ENCODE data around the gene TM9SF1.
A peak's percentile ranks its signal among the peaks of the same experiment; 100 is the strongest.

Gene TM9SF1

GRCh38 chr14:24232121-24232644 is 36.9 kb upstream of the TM9SF1 start, which contains the start of gene NEDD8:
TSS of gene NEDD8 (minus strand) at chr14:24232367. CDS start at chr14:24232267, 100 bp downstream.
- Histone ChIP-seq H3K9me2 (ENCODE audit: low read depth, low read length) (no peaks in the 10 kb centered on the region), H2AFZ (ENCODE audit: low read length) (0 out of 2 replicates have a peak within 1 kb of the TSS, but pooled peaks have one; percentile 73), H3K9ac (ENCODE audit: low read length) (peak within 1 kb of the TSS; percentile 82), H3K27ac (ENCODE audit: low read depth, low read length, poor library complexity, severe bottlenecking) (peak within 1 kb of the TSS; percentile 70), H3K27me3 (ENCODE audit: insufficient read depth, low read length) (no peaks in the 10 kb centered on the region), H3K4me2 (ENCODE audit: low read length) (peak within 1 kb of the TSS; percentile 92), H3K4me3 (ENCODE audit: low read depth, low read length, poor library complexity, severe bottlenecking) (peak within 1 kb of the TSS; percentile 87), H3K9me3 (ENCODE audit: low read length) (no peaks in the 10 kb centered on the region), H3F3A (ENCODE audit: insufficient read depth, low read length) (0 out of 2 replicates have a peak, but pooled peaks cover 3% of the 10 kb centered on the region), H3K4me1 (ENCODE audit: insufficient read depth, low read length, severe bottlenecking) (peaks cover 27% of the 10 kb centered on the region), H4K20me1 (ENCODE audit: insufficient read depth, low read length) (no peaks in the 10 kb centered on the region), H3K79me2 (ENCODE audit: insufficient read depth, low read length) (peaks cover 22% of the 10 kb centered on the region), H3K36me3 (ENCODE audit: insufficient read depth, low read length) (peaks cover 38% of the 10 kb centered on the region)
- TF ChIP-seq EZH2 (IDR thresholded peaks at IDR 0.05; ENCODE audit: borderline replicate concordance, low read length) = no peak
- no peak for TF ChIP-seq CTCF (IDR thresholded peaks at IDR 0.05; ENCODE audit: low read length)

- Histone ChIP-seq H3K9me3 (ENCODE audit: low read length) (no peaks in the 10 kb centered on the region), H3K4me1 (ENCODE audit: insufficient read depth, low read length, severe bottlenecking) (peaks cover 27% of the 10 kb centered on the region), H4K20me1 (ENCODE audit: insufficient read depth, low read length) (no peaks in the 10 kb centered on the region), H3K79me2 (ENCODE audit: insufficient read depth, low read length) (peaks cover 29% of the 10 kb centered on the region), H2AFZ (ENCODE audit: low read length) (no peak overlapping the region), H3F3A (ENCODE audit: insufficient read depth, low read length) (0 out of 2 replicates have a peak, but pooled peaks cover 3% of the 10 kb centered on the region), H3K9me2 (ENCODE audit: low read depth, low read length) (no peaks in the 10 kb centered on the region), H3K36me3 (ENCODE audit: insufficient read depth, low read length) (peaks cover 37% of the 10 kb centered on the region), H3K27ac (ENCODE audit: low read depth, low read length, poor library complexity, severe bottlenecking) (peak overlapping the region; percentile 11), H3K9ac (ENCODE audit: low read length) (peak overlapping the region; percentile 82), H3K27me3 (ENCODE audit: insufficient read depth, low read length) (no peaks in the 10 kb centered on the region), H3K4me3 (ENCODE audit: low read depth, low read length, poor library complexity, severe bottlenecking) (peak overlapping the region; percentile 87), H3K4me2 (ENCODE audit: low read length) (peak overlapping the region; percentile 92)
- TF ChIP-seq CTCF (IDR thresholded peaks at IDR 0.05; ENCODE audit: low read length) (no peak), EZH2 (IDR thresholded peaks at IDR 0.05; ENCODE audit: borderline replicate concordance, low read length) (no peak)
Measured at GRCh38 chr14:24231263-24232120, 36.3 kb upstream of the TM9SF1 start.

- Histone ChIP-seq H4K20me1 (ENCODE audit: insufficient read depth, low read length) (no peaks in the 10 kb centered on the region), H3K27ac (ENCODE audit: low read depth, low read length, poor library complexity, severe bottlenecking) (no peak overlapping the region), H3K36me3 (ENCODE audit: insufficient read depth, low read length) (peaks cover 27% of the 10 kb centered on the region), H3K27me3 (ENCODE audit: insufficient read depth, low read length) (no peaks in the 10 kb centered on the region), H3K4me3 (ENCODE audit: low read depth, low read length, poor library complexity, severe bottlenecking) (no peak overlapping the region), H2AFZ (ENCODE audit: low read length) (no peak overlapping the region), H3K79me2 (ENCODE audit: insufficient read depth, low read length) (peaks cover 53% of the 10 kb centered on the region), H3K9me2 (ENCODE audit: low read depth, low read length) (no peaks in the 10 kb centered on the region), H3K4me1 (ENCODE audit: insufficient read depth, low read length, severe bottlenecking) (peaks cover 19% of the 10 kb centered on the region), H3K9me3 (ENCODE audit: low read length) (no peaks in the 10 kb centered on the region), H3K4me2 (ENCODE audit: low read length) (no peak overlapping the region), H3F3A (ENCODE audit: insufficient read depth, low read length) (0 out of 2 replicates have a peak, but pooled peaks cover 2% of the 10 kb centered on the region), H3K9ac (ENCODE audit: low read length) (no peak overlapping the region)
- TF ChIP-seq CTCF (IDR thresholded peaks at IDR 0.05; ENCODE audit: low read length) (no peak), EZH2 (IDR thresholded peaks at IDR 0.05; ENCODE audit: borderline replicate concordance, low read length) (no peak)
Measured at GRCh38 chr14:24228902-24229301, 33.7 kb upstream of the TM9SF1 start.
